Mesendoderm (in vitro differentiated cells): Measurements from ENCODE around the gene TPSD1.
"Not testable (repeated sequence)": the region's sequence is repeated elsewhere in the genome, so short reads cannot be mapped to it uniquely, and the experiment has no call there.

Experiments
- DNase-seq: peaks from one replicate; pipeline ENCODE4 v3.0.0; 2013
- H2AK5ac ChIP-seq: 2 replicates; pipeline ENCODE4 v1.6.1; 2013; ENCODE audit warnings: low read length, inconsistent platforms
- H2BK120ac ChIP-seq: 2 replicates; pipeline ENCODE4 v1.6.1; 2013; ENCODE audit warnings: low read depth, mild to moderate bottlenecking, low read length, moderate library complexity, mixed read lengths
- H2BK15ac ChIP-seq: replicated peaks from 2 replicates; pipeline ENCODE4 v1.6.1; 2013; ENCODE audit warnings: low read depth, mild to moderate bottlenecking, moderate library complexity
- H2BK5ac ChIP-seq: 2 replicates; pipeline ENCODE4 v1.6.1; 2013; ENCODE audit warnings: low read length, inconsistent platforms
- H3K18ac ChIP-seq: 2 replicates; pipeline ENCODE4 v1.6.1; 2013; ENCODE audit warnings: mild to moderate bottlenecking, low read length, mixed read lengths
- H3K23ac ChIP-seq: one replicate; pipeline ENCODE4 v1.6.1; 2013; ENCODE audit warnings: low read length
- H3K27ac ChIP-seq: 2 replicates; pipeline ENCODE4 v1.5.1; 2013; ENCODE audit warnings: low read depth, mild to moderate bottlenecking, inconsistent platforms, low read length, moderate library complexity
- H3K27me3 ChIP-seq: 2 replicates; pipeline ENCODE4 v1.6.1; 2013; ENCODE audit warnings: low read length, control low read depth, mild to moderate bottlenecking, inconsistent platforms; ENCODE audit not compliant: insufficient read depth, poor library complexity
- H3K36me3 ChIP-seq: 2 replicates; pipeline ENCODE4 v1.6.1; 2013; ENCODE audit warnings: low read length, inconsistent platforms; ENCODE audit not compliant: control insufficient read depth, insufficient read depth
- H3K4ac ChIP-seq: one replicate; pipeline ENCODE4 v1.6.1; 2013; ENCODE audit warnings: low read depth, mild to moderate bottlenecking, low read length, moderate library complexity
- H3K4me1 ChIP-seq: 2 replicates; pipeline ENCODE4 v1.6.1; 2013; ENCODE audit warnings: low read depth, low read length, inconsistent platforms; ENCODE audit not compliant: control insufficient read depth
- H3K4me2 ChIP-seq: 2 replicates; pipeline ENCODE4 v1.6.1; 2013; ENCODE audit warnings: low read length
- H3K4me3 ChIP-seq: 2 replicates; pipeline ENCODE4 v1.5.1; 2013; ENCODE audit warnings: mild to moderate bottlenecking, low read length
- H3K56ac ChIP-seq: one replicate; pipeline ENCODE4 v1.6.1; 2013; ENCODE audit warnings: low read length
- H3K79me1 ChIP-seq: 2 replicates; pipeline ENCODE4 v1.6.1; 2013; ENCODE audit warnings: low read length, inconsistent platforms
- H3K79me2 ChIP-seq: 2 replicates; pipeline ENCODE4 v1.6.1; 2013; ENCODE audit warnings: mild to moderate bottlenecking, low read length; ENCODE audit not compliant: control insufficient read depth, insufficient read depth
- H3K9ac ChIP-seq: 2 replicates; pipeline ENCODE4 v1.6.1; 2013; ENCODE audit warnings: low read length, inconsistent platforms
- H4K5ac ChIP-seq: one replicate; pipeline ENCODE4 v1.6.1; 2013; ENCODE audit warnings: low read length
- H4K8ac ChIP-seq: one replicate; pipeline ENCODE4 v1.6.1; 2013; ENCODE audit warnings: low read depth, mild to moderate bottlenecking, control low read depth, low read length, moderate library complexity
- WGBS: extraction: QIAGEN DNeasy Blood & Tissue Kit; methylation state at CpG from one replicate; pipeline ENCODE4 v1.1.7; 2013; ENCODE audit warnings: low lambda C conversion rate, missing lambda C conversion rate; ENCODE audit not compliant: insufficient coverage; ENCODE audit errors: extremely low coverage; 5-methylcytosine and 5-hydroxymethylcytosine counted together

Gene TPSD1

DNA sequence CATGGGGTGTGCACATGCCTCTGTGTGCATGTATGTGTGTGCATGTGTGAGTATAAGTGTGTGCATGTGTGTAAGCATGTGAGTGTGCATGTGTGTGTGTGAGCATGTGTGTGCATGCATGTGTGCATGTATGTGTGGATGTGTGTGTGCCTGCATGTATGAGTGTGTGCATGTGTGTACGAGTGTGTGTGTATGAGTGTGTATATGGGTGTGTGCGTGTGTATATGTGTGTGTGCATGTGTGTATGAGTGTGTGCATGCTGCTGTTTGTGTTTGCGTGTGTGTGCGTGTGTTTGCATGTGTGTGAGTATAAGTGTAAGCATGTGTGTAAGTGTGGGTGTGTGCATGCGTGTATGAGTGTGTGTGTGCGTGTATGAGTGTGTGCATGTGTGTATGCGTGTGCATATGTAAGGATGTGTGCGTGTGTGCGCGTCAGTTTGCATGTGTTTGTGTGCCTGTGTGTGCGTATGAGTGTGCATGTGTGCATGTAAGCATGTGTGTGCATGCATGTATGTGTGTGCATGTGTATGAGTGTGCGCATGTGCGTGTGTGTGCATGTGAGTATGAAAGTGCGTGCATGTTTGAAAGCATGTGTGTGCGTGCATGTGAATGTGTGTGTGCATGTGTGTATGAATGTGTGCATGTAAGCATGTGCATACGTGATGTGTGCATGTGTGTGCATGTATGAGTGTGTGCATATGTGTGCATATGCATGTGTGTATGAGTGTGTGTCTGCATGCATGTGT is 8.6 kb downstream of the TPSD1 start:
- Histone ChIP-seq H3K36me3 (no peaks in the 10 kb centered on the region), H4K8ac (no peak overlapping the region), H3K18ac (no peak overlapping the region), H3K9ac (no peak overlapping the region), H3K4me3 (no peak overlapping the region), H2BK5ac (no peak overlapping the region), H3K79me2 (no peaks in the 10 kb centered on the region), H2BK120ac (no peak overlapping the region), H3K27me3 (peaks cover 15% of the 10 kb centered on the region), H3K79me1 (no peaks in the 10 kb centered on the region), H3K4ac (no peak overlapping the region), H2BK15ac (no peak overlapping the region), H3K27ac (no peak overlapping the region), H3K4me1 (no peaks in the 10 kb centered on the region), H3K23ac (no peak overlapping the region), H3K56ac (no peak overlapping the region), H4K5ac (no peak overlapping the region), H3K4me2 (no peak overlapping the region), H2AK5ac (no peak overlapping the region)
- 100% methylated on average over 1 of the region's 16 CpGs for WGBS
- no peak for DNase-seq

DNA sequence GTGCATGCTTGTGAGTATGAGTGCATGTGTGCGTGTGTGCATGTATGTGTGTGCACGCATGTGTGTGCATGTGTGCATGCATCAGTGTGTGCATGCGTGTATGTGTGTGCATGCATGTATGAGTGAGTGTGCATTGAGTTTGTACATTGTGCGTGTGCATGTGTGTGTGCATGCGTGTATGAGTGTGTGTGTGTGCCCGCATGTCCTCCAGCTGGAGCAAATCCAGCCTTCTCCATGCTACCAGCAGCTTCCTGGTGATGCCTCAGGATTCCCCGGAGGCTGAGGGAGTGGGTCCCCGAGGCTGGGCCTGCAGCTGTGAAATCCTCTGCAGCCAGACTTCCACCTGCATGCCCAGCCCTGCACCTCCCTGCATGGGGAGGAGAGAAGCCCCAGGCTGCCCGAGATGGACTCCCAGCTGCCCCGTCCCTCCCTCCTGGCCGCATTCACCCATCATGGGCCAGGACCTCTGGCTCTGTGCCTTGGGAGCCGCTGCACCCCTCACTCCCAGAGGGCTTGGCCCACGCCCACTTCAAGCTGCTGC is 9.3 kb downstream of the TPSD1 start:
- H2BK15ac ChIP-seq, result no peak overlapping the region
- H3K4me1 ChIP-seq, result no peaks in the 10 kb centered on the region
- no peak overlapping the region for H3K18ac ChIP-seq
- H3K79me2 ChIP-seq, result no peaks in the 10 kb centered on the region
- H3K27me3 ChIP-seq, result peaks cover 9% of the 10 kb centered on the region
- H2AK5ac ChIP-seq, result no peak overlapping the region
- H2BK5ac ChIP-seq, result no peak overlapping the region
- H2BK120ac ChIP-seq, result no peak overlapping the region
- no peak overlapping the region for H3K9ac ChIP-seq
- no peak overlapping the region for H3K4me2 ChIP-seq
- H3K27ac ChIP-seq, result no peak overlapping the region
- no peak overlapping the region for H3K56ac ChIP-seq
- no peak overlapping the region for H4K8ac ChIP-seq
- no peak overlapping the region for H3K4me3 ChIP-seq
- H3K36me3 ChIP-seq, result no peaks in the 10 kb centered on the region
- no peak overlapping the region for H4K5ac ChIP-seq
- WGBS, result no CpG with 5 or more reads among the region's 13 CpGs
- H3K4ac ChIP-seq, result no peak overlapping the region
- DNase-seq, result no peak
- H3K79me1 ChIP-seq, result no peaks in the 10 kb centered on the region
- H3K23ac ChIP-seq, result no peak overlapping the region

DNA sequence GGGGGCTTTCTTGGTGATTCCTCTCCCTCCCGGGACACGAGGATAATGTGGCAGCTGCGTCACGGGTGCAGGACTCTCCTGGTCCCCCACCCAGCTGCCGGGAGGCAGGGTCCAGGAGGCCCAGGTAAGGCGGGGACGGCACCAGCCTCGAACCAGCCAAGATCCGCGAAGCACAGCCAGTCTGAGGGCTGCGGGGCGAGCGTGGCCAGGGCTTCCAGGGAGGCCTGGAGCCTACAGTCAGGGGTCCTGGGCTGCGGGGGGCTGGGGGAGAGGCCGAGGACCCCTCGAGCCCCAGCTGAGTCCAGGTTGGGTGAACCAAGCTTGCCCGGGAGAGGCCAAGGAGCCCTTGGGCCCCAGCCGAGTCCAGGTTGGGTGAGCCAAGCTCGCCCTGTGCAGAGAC is 10.0 kb downstream of the TPSD1 start:
- Histone ChIP-seq H3K4me1 (no peaks in the 10 kb centered on the region), H3K4ac (no peak overlapping the region), H3K79me2 (no peaks in the 10 kb centered on the region), H4K8ac (no peak overlapping the region), H3K36me3 (no peaks in the 10 kb centered on the region), H2BK5ac (no peak overlapping the region), H3K27me3 (peaks cover 4% of the 10 kb centered on the region), H3K9ac (no peak overlapping the region), H2AK5ac (no peak overlapping the region), H3K4me3 (no peak overlapping the region), H4K5ac (no peak overlapping the region), H3K56ac (no peak overlapping the region), H3K79me1 (no peaks in the 10 kb centered on the region), H3K4me2 (no peak overlapping the region), H3K27ac (no peak overlapping the region), H2BK120ac (no peak overlapping the region), H2BK15ac (no peak overlapping the region), H3K23ac (no peak overlapping the region), H3K18ac (no peak overlapping the region)
- no CpG with 5 or more reads among the region's 19 CpGs for WGBS
- no peak for DNase-seq

DNA sequence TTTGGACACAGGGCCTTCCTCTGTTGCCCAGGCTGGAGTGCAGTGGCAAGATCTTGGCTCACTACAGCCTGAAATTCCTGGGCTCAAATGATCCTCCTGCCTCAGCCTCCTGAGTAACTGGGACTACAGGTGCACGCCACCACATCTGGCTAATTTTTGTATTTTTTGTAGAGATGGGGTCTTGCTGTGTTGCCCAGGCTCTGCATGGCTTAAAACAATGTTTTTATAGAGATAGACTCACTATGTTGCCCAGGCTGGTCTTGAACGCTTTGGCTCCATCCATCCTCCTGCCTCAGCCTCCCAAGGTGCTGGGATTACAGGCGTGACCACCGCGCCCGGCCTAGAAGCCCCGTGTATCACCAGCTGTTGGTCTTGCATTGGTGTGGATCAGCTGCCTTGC is 13.5 kb downstream of the TPSD1 start:
- DNase-seq, H3K79me1 ChIP-seq, H3K56ac ChIP-seq, H2BK120ac ChIP-seq, H4K5ac ChIP-seq, H3K23ac ChIP-seq, H2BK15ac ChIP-seq, H2BK5ac ChIP-seq, H3K18ac ChIP-seq, H4K8ac ChIP-seq, H3K4ac ChIP-seq, H3K36me3 ChIP-seq, H3K79me2 ChIP-seq, H3K4me1 ChIP-seq, H3K27me3 ChIP-seq, H2AK5ac ChIP-seq, H3K4me3 ChIP-seq, H3K9ac ChIP-seq, H3K27ac ChIP-seq, H3K4me2 ChIP-seq: not testable (repeated sequence)
- no CpG with 5 or more reads among the region's 7 CpGs for WGBS

DNA sequence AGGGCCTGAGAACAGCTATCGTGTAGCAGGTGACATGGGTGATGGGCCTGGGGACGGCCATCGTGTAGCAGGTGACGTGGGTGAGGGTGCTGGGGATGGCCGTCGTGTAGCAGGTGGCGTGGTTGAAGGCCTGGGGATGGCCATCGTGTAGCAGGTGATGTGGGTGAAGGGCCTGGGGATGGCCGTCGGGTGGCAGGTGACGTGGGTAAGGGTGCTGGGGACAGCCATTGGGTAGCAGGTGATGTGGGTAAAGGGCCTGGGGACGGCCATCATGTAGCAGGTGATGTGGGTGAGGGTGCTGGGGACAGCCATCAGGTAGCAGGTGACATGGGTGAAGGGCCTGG is 15.5 kb downstream of the TPSD1 start:
- H3K4ac ChIP-seq, result no peak overlapping the region
- H3K4me3 ChIP-seq, result no peak overlapping the region
- no peak overlapping the region for H4K8ac ChIP-seq
- no peak overlapping the region for H2BK15ac ChIP-seq
- no peak overlapping the region for H3K4me2 ChIP-seq
- H3K36me3 ChIP-seq, result no peaks in the 10 kb centered on the region
- H3K18ac ChIP-seq, result no peak overlapping the region
- H3K23ac ChIP-seq, result no peak overlapping the region
- no peaks in the 10 kb centered on the region for H3K4me1 ChIP-seq
- H4K5ac ChIP-seq, result no peak overlapping the region
- no peak overlapping the region for H2BK120ac ChIP-seq
- H3K79me1 ChIP-seq, result no peaks in the 10 kb centered on the region
- no CpG with 5 or more reads among the region's 12 CpGs for WGBS
- H3K56ac ChIP-seq, result no peak overlapping the region
- no peak overlapping the region for H3K27ac ChIP-seq
- H3K79me2 ChIP-seq, result no peaks in the 10 kb centered on the region
- H3K9ac ChIP-seq, result no peak overlapping the region
- H2BK5ac ChIP-seq, result no peak overlapping the region
- H2AK5ac ChIP-seq, result no peak overlapping the region
- H3K27me3 ChIP-seq, result no peaks in the 10 kb centered on the region
- no peak for DNase-seq
